GM18499 (cell line): ENCODE data around the gene BTBD18.
A peak's percentile ranks its signal among the peaks of the same experiment; 100 is the strongest.

Experiments used
- ATAC-seq: cut with Tn5 transposase; IDR thresholded peaks from one replicate; pipeline ENCODE4 v1.9.1; 2021; ENCODE audit warnings: moderate number of reproducible peaks; ENCODE audit not compliant: insufficient read depth, unreplicated experiment

The BTBD18 gene

DNA sequence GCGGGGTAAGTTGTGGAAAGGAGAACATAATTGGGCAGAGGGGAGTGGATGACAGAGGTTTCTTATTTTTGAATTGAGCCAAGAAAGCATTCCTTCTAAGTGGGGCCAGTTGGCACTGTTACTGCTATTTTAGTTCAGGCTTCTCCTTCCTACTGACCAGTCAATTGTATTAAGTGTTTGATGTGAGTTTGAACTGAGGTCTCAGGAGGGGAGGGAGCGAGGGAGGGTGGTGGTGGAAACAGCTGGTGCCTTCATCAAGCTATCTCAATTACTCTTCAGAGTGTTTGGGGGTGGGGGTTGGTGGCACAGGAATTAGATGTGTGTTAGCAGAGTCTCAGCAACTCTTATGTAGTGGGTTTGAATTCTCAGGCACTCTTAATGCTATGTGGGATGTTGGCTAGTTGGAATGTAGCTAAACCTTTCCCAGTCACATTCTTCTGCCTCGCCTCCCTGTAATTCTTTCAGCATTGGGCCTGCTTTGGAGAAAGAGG is 24.5 kb upstream of the BTBD18 start:
- ATAC-seq, result no peak

DNA sequence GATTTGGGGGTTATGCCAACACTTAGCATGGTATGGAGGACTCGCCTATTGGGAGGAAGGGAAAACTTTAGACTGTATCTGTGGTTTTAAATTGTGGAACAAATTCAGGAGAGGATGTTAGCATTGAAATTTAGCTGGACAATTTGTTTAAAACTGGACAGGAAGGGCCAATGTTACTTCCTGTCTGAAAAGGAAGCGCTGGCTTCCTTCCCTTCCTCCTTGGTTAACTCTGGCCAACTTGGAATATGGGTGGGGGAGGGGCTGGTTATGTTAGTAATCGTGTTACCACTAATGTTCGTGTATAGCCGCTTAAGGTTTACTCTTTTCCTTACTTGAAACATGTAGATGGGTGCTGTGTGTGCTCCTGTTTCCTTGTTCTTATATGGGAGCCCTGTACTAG is 23.9 kb upstream of the BTBD18 start:
- no peak for ATAC-seq

DNA sequence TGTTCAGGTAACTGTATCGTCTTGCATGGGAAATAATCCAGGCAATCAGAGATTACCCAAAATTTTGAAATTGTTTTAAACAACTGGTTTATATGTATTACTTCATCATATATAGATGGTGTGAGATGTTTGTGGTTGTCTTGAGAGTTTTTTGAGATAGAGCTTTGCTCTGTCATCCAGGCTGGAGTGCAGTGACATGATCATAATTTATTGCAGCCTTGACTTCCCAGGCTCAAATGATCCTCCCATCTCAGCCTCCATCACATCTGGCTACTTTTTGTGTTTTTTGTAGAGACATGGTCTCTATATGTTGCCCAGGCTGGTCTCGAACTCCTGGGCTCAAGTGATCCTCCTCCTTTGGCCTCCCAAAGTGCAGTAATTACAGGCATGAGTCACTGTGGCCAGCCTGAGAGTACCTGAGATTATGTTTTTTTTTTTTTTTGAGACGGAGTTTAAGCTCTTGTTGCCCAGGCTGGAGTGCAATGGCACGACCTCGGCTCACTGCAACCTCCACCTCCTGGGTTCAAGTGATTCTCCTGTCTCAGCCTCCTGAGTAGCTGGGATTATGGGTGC is 21.5 kb upstream of the BTBD18 start:
- no peak for ATAC-seq

DNA sequence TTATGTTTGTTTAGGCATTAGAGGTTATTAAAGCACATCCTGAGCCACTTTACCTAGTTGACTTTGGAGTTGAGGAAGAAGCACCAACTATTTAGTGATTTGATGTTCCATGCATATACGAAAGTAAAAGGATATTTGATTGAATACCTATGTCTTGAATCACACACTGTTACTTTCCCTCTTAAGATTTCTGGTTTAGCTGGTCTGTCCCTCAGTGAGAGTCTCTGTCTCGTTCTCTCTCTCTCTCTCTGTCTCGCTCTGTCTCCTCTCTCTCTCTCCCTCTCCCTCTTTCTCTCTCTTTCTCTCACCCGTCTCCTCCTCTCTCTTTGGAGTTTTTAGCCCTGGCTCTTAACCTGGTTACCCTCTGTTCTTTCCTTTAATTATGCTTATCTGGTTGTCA is 20.9 kb upstream of the BTBD18 start:
- no peak for ATAC-seq

DNA sequence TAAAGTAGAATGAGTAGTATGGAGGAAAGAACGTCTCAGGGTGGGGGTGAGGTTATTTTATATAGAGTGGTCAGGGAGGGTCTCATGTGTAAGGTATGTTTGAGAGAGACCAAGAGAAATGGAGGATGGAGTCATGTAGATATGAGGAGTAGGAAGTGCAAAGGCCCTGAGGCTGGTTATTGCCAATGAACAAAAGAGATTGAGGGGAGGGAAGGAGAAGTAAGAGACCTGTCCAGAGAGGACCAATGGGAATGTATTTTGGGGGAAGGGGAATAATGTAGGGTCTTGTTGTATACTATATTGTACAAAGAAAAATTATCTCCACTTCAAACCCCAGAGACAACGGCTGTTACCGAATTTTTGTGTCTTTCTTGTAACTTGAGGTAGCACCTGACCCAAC is 19.7 kb upstream of the BTBD18 start:
- no peak for ATAC-seq

DNA sequence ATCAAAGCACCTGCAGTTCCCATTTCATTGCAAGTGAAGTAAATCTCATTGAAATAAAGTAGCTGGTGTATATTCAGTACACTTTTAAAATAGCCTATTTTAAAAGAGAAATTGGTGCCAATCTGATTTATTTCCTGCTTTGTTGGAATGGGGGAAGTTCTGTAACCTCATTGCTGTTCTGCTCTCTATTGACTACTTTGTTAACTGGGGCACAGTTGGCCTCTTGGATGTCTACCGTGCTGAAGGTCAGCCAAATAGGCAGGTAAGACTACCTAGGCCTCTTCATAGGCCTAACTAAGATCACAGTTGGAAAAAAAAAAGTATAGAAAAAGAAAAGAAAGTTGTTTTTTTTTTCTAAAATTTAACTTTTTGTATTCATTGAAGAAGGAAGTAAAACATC is 19.2 kb upstream of the BTBD18 start:
- ATAC-seq, result no peak

DNA sequence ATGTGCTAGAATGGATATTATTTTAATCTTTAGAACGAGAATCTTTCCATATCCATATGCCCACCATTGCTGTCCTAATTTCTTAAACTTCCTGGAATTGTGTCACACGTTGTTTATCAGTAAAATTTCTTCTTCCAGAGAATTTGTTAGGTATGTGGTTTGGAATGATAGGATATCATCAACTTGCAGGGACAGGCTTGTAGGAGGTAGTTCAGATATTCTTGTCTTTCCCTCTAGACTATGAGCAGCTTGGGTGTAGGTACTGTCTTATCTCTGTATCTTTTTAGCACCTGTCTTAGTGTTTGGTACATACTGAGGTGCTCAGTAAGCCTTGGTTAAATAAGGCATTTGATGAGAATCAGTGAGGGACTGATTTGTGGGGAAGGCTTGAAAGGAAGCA is 13.4 kb upstream of the BTBD18 start:
- ATAC-seq, result no peak

DNA sequence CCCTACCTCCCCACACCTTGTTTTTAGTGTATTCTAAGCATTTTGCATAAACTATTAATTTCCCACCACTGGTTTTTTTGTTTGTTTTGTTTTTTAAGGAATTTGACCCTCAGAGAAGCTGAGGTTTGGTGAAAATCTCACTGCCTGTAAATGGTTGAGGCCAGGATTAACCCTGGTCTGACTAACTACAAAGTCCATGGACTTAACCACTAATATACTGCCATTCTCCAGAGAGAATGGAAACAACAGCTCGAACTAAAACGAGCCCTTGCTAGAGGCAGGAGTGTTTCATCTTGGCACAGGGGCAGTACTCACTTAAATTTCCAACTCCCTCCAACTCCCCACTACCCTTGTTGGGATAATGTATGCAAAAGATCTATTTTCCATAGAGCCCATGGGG is 12.9 kb upstream of the BTBD18 start:
- no peak for ATAC-seq

DNA sequence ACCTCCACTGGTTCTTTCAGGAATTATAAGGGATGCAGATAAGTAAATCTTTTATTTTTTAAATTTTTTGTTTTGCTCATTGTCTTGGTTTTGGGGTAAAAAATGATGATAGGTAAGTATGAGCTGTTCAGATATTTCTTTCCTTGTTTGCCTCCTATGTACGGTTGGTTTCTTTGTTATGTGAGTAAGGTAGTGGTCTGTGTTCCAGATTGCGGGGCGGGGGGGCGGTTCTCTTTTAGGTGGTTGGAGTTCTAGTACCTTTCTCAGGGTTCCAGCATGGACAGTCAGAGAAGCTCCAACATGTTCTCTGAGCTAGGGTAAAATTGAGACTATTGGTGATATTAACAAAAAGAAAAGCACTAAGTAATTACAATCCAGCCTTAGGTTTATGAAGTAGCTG is 12.4 kb upstream of the BTBD18 start:
- no peak for ATAC-seq

DNA sequence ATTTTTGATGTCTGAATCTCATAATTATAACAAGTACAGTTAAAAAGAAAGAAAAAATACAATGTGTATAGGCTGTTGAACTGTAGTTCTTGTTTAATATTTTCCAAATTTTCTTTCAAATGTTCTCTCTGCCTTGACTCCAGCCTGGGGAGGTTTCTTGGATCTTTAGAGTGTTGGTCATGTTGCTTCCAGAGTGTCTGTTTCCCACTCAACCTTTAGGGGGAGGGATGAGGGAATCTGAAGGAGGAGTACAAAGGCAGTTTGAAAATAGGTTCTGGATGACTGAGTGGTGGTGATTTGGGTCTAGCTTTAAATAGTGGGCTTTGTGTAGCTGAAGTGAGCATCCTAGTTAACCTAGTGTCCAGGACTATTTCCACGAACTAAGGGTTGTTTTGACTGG is 11.9 kb upstream of the BTBD18 start:
- ATAC-seq, result no peak

DNA sequence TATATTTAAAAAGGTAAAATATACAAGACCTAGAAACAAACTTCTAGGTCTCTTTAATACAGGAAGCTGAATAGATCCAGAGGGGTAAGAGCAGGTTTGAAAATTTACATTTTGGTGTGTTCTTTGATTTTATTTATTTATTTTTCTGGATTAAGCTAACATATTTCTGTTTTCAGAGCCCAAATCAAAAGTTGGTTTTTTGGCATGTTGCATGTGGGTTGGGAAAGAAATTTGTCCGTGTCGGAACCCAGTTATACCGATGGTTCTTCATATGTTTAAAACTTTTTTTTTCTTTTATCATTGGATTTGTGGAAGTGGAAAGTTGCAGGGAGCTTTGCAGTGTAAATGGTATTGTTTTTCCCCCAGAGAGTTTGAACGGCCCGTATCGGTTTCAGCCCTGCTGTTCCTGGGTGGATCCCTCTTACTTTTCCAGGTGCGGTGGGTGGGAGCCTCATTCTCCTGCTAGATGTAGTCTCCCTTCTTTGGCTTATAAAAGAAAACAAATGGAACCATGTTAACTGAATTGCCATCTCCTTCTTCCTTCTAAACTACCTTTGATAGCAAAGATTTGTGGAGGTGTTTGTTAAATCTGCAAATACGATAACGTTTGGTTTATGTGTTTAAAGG is 10.7 kb upstream of the BTBD18 start:
- ATAC-seq, result no peak

DNA sequence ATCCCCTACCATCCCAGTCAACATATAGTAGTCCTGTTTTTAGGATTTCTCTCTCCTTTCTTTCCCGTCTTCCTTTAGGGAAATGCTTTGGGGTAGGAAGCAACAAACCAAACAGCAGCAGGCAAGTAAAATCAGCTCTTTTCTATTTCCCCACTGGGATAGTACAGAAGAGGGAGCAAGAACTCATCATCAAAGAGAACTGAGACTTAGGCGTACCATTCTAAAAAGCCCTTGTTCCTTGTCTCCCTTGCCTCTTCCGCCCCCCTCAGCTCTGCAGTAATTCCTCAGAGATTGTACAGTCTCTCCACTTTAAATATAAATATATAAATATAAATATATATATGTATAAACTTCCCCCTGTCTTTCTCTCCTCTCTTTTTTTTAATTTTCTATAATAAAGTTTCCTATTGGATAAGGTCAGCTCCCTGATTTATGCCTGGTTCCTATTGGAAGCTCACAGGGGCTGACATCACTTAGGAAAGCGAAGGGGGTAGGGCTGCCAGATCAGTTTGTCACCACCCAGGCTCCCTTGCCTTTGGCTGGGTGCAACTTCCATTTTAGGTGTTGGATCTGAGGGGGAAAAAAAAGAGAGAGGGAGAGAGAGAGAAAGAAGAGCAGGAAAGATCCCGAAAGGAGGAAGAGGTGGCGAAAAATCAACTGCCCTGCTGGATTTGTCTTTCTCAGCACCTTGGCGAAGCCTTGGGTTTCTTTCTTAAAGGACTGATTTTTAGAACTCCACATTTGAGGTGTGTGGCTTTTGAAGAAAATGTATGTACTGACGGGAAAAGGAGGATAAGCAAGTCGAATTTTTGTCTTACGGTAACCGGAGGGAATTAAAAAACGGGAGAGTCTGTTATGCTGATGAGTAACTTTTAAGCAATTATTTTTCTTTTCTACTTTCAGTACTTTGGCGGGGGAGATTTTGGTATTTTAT is 9.9 kb upstream of the BTBD18 start, which contains the start of gene CTNND1:
CTNND1 (plus strand) TSS at position 502 of the 934 bp plus-strand sequence. CDS start 29,677 bp downstream, outside the sequence.
- peak; percentile 90 for ATAC-seq

DNA sequence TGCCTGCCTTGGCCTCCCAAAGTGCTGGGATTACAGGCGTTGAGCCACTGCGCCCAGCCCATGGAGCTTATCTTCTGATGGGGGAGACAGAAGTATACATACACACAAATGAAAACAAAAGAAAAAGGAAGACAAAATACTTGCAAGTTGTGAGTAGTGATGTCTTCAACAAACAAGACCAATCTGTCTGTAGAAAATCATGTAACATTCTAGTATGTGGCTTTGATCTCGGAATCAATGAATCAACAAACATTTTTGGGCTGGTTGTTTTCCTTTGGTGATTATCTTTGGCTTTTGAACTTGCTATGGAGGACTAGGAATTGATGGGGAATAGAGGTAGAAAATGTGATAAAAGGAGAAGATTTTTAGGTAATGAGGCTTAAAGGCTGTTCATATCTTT is 6.6 kb upstream of the BTBD18 start:
- ATAC-seq, result no peak

DNA sequence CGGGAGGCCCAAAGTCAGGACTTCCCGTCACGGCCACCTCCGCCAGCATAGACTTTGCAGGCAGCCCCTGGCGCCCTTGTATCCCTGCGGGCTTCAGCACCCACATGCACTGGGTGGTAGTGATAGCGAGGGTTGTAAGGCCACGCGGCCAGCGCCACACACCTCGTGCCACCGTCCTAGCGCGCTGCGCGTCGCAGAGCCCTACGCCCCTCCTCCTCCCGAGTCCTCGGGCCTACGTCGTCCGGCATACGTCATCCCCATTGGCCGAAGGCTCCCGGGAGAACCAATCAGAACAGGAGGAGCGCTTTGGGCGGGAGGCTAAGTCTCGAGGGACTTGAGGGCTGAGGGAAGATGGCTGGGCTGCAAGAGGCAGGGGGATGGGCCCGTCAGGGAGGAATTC is 1.3 kb upstream of the BTBD18 start:
- ATAC-seq, result no peak

DNA sequence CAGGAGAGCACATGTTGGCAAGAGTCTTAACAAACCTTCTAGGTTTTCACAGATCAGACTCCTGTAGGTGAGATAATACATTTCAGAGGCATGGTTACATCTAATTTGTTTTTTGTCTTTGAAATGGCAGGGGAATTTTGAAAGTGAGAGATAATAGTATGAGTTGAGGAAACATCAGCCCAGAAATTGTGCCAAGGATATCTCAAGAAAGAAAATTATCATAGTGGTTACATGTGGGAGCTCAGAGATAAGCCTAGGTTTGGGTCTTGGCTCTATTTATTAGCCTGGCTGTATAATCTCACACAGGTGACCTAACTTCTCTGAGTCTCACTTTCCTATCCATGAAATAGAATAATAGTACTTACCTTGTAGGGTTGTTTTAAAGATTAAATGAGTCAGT is 443 bp downstream of the BTBD18 start:
- no peak for ATAC-seq

DNA sequence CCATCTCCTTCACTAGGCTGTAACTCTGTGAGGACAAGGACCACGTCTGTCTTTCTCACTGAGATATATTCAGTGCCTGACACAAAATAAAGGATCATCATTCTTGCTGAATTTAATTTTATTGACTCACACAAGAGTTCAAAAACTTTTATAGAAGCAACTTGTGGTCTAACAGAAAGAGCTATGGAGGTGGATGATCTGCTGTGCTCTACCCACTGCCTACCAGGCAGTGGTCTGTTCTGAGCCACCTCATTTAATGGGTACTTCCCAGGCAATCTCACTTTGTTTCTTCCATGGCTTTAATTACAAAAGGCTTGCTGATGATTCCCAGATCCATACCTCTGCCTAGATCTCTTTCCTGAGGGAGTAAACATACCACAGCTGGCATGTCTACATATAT is 4.7 kb downstream of the BTBD18 start:
- no peak for ATAC-seq

DNA sequence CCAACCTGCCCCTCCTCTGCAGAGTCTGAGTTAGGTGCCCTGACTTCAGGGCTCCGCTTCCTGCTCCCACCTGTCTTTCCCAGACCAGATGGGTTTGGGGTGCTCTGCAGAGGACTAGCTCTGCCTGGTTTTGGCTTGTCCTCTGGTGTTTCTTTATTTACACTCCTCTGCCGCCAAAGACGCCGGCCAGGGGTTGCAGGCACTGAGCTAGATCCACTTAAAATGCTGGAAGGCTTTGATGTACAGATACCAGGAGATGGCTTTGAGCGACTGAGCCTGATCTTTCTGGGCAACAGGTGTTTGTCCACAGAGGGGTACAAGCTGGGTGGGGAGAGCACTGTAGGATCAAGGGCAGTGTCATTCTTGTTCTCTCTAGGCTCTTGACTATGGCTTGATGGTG is 6.4 kb downstream of the BTBD18 start:
- ATAC-seq, result no peak

DNA sequence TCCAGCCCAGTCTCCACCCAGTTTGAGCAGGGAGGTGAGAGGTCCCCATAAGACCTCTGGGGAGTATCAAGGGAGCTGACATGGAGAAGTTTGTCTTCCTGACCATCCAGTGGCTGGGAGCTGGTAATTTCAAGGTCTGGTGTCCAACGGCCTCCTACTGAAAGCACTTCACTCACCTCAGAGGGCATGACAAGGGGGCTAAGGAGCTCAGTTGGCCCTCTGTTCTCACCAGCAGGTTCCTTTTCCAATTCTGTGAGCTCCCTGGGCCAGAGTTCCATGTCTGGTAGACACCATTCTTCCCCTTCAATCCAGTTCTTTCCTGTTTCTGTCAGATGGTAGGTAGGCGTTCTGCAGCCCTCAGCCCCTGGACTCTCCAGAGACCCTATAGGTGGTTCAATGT is 7.3 kb downstream of the BTBD18 start:
- ATAC-seq, result no peak

DNA sequence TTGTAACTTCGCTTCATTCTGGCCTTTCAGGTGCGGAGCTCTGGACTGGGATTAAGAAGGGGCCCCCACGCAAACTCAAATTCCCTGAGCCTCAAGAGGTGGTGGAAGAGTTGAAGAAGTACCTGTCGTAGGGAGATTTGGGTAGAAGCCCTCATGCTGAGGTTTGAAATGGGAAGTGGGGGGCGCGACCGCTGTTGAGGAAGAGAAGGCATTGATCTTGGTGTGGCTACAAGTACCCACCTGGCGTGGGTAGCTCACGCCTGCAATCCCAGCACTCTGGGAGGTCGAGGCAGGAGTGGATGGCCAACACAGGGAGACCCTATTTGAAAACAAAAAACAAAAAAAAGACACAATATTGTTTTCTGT is 9.5 kb downstream of the BTBD18 start:
- ATAC-seq, result no peak

DNA sequence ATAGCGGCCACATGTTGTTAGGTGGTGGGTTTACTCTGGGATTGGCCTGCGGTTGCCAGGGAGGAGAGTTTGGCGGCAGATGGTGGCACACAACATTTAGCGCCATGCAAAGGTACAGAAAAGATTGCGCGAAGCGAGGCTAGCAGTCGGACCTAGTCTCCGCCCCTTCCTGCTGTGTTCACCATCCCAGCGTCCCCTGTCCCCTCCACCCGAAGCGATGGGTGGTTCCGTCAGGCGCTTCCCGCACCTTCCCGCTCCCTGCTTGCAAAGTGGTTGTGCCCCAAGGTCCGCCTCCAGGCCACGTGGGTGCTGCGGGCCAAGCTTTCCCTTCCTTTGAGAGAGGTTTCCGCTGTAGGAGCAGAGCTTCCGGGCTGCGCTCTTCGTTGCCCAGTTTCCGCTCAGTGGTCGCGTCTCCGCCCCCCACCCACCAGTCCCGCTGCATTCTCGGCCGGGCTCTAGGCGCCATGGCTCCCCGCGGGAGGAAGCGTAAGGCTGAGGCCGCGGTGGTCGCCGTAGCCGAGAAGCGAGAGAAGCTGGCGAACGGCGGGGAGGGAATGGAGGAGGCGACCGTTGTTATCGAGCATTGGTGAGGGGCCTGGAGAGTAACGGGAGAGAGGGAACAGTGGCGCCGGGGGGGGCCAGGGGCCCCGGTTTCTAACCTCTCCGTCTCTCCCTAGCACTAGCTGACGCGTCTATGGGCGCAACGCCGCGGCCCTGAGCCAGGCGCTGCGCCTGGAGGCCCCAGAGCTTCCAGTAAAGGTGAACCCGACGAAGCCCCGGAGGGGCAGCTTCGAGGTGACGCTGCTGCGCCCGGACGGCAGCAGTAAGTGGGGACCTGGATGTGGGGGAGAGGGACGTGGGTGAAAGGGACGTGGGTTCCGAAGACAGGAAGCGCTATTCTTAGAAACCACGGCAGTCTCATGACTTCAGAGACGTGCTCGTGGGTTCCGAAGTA is 10.2 kb downstream of the BTBD18 start, which contains the start of gene SELENOH:
SELENOH (plus strand) TSS at position 360 of the 955 bp plus-strand sequence; CDS start at position 465, 105 bp downstream.
- peak; percentile 75 for ATAC-seq
